Measurements from ENCODE around the gene FNDC5.
A peak's percentile ranks its signal among the peaks of the same experiment; 100 is the strongest.

Gene FNDC5

DNA sequence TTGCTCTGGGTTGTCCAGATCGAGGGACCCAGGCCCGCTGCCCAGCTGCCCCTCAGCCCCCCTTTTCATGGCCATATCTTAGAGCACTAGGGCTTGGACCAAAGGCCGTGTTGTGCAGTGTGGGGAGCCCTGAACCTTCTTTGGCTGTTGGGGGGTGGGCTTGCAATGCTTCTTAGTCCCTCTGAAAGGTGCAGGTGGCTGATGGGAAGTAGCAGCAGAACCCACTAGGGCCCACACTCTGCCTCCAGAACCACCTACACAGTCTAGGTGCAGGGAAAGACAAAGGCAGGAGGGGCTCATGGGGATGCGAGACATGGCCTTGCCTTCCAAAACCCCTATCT, 13.3 kb upstream of the FNDC5 start:
- DNase-seq (ENCODE audit: low spot score): no peak

GRCh38 chr1:32883338-32884031, 12.8 kb upstream of the FNDC5 start:
- DNase-seq (ENCODE audit: low spot score): no peak

GRCh38 chr1:32881871-32882850, 11.4 kb upstream of the FNDC5 start:
- no peak for DNase-seq (ENCODE audit: low spot score)

- DNase-seq (ENCODE audit: low spot score): no peak
Measured at GRCh38 chr1:32881291-32881690, 10.6 kb upstream of the FNDC5 start.

- DNase-seq (ENCODE audit: low spot score): no peak
Measured at GRCh38 chr1:32878637-32879041, 7.9 kb upstream of the FNDC5 start.

- no peak for DNase-seq (ENCODE audit: low spot score)
Measured at GRCh38 chr1:32878183-32878582, 7.5 kb upstream of the FNDC5 start.

DNA sequence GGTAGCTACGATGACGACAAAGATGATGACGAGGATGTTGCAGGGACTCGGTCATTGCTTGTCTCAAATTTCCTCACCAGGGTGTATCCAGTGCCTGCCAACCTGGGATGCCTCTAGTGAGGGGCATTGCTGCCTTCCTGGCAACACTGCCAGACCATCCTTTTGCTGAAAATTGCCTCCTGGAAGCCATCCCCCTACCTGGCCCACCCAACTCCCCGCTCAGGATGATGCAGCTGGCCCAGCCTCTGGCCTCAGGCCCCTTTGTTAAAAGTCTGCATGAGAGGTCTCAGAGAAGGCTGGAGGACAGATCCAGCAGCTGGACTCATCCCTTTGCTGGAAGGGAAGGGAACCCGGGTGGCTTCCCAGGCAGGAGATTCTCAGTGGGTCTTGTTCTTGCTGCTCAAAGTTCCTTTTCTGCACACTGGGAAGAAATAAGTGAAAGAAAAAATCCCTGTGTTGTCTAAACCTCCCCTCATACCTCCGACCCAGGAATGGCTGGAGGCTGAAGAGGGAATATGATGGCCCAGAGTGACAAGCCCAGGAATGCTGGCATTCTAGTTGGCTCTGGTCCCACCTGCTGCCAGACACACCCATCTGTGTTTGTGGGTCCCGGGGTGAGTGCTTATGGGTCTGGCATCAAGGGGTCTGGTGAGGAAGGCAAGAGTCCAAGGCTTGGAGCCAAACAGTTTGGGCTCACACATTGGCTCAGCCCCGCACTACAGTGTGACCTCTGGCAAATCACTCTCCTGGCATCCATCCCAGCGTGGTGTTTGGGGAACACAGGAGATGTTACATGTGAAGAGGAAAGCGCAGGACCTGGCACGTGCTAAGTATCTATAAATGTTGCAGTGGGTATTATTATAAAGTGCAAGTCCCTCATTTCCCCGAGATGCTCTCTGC, 6.7 kb upstream of the FNDC5 start:
- no peak for DNase-seq (ENCODE audit: low spot score)

DNA sequence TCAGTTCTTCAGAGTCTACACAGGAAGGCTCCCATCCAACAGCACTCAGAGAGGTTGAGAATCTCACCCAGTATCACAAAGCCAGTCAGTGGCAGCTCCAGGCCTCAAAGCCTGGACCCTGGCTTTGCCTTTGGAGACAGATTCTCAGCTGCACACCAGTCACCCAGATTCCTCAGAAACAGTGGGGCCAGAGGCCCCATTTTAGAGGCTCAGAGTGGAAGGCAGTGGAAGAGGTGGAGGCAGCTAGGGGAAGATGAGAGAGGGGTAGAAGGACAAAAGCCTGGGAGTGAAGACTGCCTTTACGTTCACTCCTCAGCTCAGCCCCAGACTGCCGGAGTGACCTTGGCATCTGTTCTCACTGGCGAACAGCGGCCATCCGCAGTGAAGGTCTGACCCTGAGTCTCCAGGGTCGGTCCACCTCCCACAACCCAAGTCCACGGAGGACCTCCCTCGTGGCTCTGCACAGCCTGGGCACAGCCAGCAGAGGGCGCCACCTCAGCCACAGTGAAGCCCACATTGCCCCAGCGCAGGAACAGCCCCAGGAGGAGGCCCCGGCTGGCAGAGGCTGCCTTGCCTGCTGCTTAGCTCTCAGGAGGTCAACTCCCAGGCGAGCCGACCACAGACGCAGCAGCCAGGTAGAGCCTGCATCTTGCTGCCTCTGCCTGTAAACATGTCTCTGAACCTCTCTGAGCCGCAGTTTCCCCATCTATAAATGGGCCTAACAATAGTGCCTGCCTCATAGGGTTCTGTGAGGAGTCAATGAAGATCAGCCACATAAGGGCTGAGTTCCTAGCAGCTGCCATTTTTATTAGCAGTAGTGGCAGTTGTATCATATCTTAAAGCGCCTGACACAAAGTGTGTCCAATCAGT, 5.9 kb upstream of the FNDC5 start:
- DNase-seq (ENCODE audit: low spot score): peak; percentile 45

DNA sequence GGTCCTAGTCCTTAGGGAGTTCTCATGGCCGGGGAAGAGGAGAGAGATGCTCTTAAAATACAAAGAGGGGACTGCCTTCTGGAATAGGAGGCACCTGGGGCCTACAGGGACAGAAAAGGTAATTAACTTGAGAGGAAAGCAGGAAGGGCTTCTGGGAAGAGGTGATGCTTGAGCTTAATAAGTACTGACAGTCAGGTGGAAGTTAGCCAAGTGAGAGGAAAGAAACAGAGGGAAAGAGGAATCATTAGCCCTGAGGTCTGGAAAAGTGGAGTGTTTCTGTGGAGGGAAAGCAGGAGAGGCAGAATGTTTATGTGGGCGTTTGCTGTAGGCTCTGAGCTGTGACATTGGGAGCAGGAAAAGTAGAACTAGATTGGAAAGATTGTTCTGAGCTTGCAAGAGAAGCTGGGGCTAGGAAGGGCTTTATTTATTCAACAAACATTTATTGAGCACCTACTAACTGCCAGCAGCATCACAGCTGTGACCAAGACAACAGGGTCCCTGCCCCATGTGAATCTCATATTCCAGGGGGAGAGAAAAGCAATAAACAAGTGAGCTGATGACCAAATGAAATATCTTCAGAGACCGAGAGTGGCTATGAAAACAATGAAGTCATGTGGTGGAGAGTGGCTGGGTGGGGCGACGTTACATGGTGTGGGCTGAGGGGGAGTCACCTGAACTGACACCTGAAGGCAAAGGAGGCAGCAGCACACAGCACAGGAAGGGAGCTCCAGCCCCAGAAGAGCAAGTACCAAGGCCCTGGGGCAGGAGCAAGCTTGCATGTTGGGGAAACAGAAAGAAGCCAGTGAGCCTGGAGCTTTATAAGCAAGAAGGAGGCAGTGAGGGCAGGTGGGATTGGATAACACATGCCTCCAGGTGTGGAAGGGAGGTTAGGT, 4.4 kb upstream of the FNDC5 start:
- no peak for DNase-seq (ENCODE audit: low spot score)

GRCh38 chr1:32873484-32873883, 2.8 kb upstream of the FNDC5 start:
- DNase-seq (ENCODE audit: low spot score): no peak

DNA sequence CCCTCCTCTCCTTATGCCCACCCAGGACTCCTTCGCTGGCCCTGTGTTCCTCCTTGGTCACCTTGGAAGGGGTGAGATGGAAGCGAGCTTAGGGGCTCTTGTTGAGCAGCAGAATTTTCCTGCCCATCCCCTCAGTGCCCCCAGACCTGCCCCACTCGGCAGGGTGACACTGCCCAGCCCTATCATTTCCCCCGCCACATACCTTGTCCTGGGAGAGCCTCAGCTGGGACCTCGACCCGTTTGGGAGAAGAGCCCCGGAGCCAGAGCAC, 1.4 kb upstream of the FNDC5 start:
- no peak for DNase-seq (ENCODE audit: low spot score)

- no peak for DNase-seq (ENCODE audit: low spot score)
Measured at GRCh38 chr1:32871364-32872191, 866 bp upstream of the FNDC5 start.

GRCh38 chr1:32869923-32870614, 643 bp downstream of the FNDC5 start:
- DNase-seq (ENCODE audit: low spot score): no peak

DNA sequence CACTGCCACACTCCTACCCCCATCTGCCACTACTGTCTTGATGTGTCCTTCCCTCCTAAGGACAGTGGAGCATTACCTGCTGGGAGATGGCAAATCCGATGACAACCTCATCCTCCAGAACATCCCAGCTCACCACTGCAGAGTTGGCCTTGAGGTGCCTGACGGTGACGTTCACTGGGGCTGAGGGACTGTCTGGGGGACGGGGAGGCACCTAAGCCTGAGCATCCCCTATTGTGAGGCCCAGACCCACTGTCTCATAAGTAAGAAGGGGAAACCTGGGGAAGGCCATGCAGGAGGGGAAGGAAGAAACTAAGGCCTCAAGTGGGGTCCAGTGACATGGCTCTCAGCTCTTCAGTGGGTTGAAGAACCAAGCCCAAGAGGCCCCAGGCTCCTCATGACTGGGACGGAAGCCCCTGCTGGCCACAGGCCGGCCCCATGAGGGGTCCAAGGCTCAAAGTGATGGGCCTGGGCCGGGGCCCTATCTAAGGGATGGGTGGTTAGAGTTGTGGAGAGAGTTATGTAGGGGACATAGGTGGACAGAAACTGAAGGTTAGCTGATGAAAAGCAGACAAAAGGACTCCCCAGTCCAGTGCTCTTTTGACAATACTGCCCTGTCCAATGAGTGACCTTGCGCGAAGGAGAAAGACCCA, 1.8 kb downstream of the FNDC5 start:
- DNase-seq (ENCODE audit: low spot score): no peak

- DNase-seq (ENCODE audit: low spot score): no peak
Measured at GRCh38 chr1:32868085-32868484, 2.6 kb downstream of the FNDC5 start.

DNA sequence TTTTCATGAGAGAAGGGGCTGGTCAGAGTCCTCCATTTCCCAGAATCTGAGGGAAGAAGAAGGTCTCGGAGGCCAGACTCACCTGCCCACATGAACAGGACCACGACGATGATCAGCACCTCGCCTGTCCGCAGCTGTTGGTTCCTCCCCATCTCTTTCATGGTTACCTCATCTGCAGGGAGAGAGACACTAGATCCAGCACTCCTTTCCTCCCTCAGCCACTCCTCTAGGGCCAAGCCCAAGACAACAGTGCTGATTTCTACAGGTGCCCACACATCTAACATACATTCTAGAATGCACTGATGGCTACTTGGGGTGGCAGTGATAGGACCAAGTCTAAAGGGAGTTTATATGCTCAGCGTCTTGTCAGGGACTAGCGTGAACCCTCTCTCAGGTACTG, 3.0 kb downstream of the FNDC5 start:
- DNase-seq (ENCODE audit: low spot score): no peak

- no peak for DNase-seq (ENCODE audit: low spot score)
Measured at GRCh38 chr1:32867151-32867550, 3.6 kb downstream of the FNDC5 start.

GRCh38 chr1:32865639-32866405, 4.9 kb downstream of the FNDC5 start:
- no peak for DNase-seq (ENCODE audit: low spot score)

All from kidney capillary endothelial cell (primary cell).